Measurements from ENCODE around the gene PIP4K2A. TPM values are rescaled to one million over a fixed set of nuclear protein-coding genes. Genes with fewer than 3 reads are reported as not detected.

PIP4K2A gene
- total RNA-seq, 1 donor from 2014 or later = 28.6 TPM

DNA sequence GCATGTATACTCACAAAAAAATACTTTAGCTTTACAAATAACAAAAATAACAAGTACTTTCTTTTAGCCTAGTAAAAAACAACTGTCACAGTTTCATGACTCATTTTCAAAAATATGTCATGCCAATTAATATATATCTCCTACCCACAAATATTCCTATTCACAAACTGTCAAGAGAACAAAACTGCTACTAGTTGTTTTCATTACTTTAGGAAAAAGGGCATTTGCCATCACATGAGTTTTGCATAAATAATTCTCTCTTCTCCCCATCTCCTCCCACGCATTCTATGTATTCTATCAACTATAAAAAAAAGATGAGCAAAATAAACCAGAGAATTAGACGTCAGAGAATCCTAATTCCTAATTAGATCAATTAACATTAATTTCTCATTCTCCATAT lies 87.6 kb downstream of the PIP4K2A start:
- TF ChIP-seq, protein P1, sequence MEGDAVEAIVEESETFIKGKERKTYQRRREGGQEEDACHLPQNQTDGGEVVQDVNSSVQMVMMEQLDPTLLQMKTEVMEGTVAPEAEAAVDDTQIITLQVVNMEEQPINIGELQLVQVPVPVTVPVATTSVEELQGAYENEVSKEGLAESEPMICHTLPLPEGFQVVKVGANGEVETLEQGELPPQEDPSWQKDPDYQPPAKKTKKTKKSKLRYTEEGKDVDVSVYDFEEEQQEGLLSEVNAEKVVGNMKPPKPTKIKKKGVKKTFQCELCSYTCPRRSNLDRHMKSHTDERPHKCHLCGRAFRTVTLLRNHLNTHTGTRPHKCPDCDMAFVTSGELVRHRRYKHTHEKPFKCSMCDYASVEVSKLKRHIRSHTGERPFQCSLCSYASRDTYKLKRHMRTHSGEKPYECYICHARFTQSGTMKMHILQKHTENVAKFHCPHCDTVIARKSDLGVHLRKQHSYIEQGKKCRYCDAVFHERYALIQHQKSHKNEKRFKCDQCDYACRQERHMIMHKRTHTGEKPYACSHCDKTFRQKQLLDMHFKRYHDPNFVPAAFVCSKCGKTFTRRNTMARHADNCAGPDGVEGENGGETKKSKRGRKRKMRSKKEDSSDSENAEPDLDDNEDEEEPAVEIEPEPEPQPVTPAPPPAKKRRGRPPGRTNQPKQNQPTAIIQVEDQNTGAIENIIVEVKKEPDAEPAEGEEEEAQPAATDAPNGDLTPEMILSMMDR (conservative IDR thresholded peaks at IDR 0.05; ENCODE audit: low read depth, low read length) = no peak
- DNase-seq (ENCODE audit: low read depth) = no peak
- H3K4me3 ChIP-seq (ENCODE audit: low read depth, low read length) = no peak overlapping the region

DNA sequence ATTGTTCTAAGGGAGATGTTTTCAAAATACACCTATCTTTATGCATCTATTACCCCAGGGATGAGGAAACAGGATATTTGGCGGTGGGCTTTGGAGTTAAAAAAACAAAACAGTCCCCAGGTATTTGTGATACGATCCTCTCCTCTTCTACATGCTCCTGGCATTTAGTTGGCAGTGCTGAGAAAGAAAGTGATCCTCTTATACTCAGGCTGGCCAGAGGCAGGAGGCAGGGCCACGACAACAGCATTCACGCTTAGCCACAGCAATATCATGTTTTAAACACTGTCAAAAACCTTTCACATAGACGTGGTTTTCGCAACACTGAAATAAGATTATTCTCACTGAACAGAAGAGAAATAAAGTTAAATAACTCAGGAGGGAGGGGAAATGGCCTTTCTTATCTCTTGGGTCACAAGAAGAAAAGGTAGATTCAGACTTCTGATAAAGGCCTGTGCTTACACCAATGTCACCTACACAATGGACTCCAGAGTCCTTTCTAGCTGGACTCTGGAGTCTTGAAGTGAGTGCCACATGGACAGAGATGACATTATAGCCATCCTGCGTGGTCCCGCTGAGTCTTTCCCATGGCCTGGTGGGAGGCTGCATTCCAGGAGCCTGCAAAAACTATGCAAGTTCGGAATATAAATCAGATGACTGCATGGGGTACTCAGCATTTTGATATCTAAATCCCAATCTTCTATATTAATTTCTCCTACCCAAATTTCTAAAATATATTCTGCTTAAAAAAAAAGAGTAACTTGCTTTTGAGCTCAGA lies 88.7 kb downstream of the PIP4K2A start:
- DNase-seq (ENCODE audit: low read depth) = no peak
- H3K4me3 ChIP-seq (ENCODE audit: low read depth, low read length) = no peak overlapping the region
- TF ChIP-seq, protein P1 (conservative IDR thresholded peaks at IDR 0.05; ENCODE audit: low read depth, low read length) = no peak

DNA sequence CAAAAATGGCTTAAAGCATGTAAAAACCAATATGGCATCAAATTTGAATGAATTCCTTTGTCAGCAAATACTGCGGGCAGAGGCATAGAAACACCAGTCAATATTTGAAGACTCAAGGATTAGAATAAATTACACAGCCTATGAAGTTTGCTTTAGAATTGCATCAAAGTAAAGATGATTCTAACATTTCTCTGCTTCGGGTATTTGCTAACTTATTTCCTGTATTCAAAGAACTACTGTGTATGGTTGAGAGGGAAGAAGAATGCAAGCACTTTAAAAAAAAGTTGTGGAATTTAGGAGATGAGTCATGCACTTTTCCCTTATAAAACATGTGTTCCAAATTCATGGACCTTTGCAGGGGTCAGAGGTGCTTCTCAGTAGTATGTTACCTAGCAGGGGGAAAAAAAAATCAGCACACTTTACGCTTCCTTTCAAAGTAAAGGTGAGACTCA lies 90.1 kb downstream of the PIP4K2A start:
- DNase-seq (ENCODE audit: low read depth) = peak; percentile 86
- TF ChIP-seq, protein P1 (conservative IDR thresholded peaks at IDR 0.05; ENCODE audit: low read depth, low read length) = no peak

DNA sequence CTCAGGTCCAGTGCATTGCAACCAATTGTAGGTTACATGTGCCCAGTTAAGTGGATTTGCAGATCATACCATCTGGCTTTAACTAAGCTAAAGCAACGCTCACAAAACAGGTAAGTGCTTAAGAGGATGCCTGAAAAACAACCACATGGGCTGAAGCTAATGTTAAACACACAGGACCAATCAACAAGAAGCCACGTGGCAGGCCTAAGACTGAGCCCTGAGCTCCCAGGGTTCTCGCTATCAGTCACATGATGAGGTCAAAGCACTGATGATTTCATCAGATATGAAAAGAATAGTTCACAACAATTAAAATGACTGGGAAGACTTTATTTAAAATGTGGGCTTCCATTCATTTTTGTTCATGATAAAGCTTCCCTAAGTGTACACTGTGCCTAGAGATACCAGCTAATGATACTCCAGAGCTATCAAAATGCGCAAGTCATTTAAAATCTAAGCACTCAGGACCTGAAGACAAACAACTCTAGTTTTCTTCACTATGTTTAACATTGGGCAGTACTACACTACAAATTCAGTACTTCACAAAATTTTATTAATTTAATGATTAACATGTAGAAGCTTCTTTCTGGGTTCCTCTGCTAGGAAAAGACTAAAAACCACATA lies 90.6 kb downstream of the PIP4K2A start:
- no peak for DNase-seq (ENCODE audit: low read depth)
- no peak overlapping the region for H3K4me3 ChIP-seq (ENCODE audit: low read depth, low read length)
- TF ChIP-seq, protein P1 (conservative IDR thresholded peaks at IDR 0.05; ENCODE audit: low read depth, low read length) = no peak

More for the DNA sequence above, 90.1 kb downstream of the PIP4K2A start:
- no peak overlapping the region for H3K4me3 ChIP-seq (ENCODE audit: low read depth, low read length)

DNA sequence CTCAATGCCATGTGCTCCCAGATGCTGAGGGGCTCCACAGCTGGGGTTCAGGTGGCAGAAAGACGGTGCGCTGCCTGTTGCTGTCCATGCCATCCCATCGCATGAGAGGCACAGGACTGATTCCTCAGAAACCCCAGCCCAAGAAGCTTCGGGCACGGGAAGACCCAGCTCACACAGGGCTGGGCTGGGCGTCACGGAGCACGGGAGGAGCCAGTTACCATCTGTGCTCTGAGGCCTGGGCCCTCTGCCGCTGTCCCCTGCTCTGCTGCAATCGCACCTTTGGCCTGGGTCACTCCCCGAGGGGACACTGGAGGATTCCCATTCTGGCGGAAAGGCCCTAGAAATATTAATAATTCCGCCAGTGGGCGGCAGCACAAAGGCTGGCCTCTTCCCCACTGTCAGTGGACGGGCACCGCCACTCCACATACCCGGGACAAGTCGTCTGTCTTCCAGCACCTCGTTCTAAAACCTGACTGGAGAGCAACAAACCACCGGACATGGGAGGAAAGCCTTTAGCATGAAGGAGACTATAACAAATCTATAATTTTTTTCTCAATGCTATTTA lies 92.1 kb downstream of the PIP4K2A start:
- TF ChIP-seq, protein P1 (conservative IDR thresholded peaks at IDR 0.05; ENCODE audit: low read depth, low read length) = no peak
- DNase-seq (ENCODE audit: low read depth) = no peak
- H3K4me3 ChIP-seq (ENCODE audit: low read depth, low read length) = no peak overlapping the region

DNA sequence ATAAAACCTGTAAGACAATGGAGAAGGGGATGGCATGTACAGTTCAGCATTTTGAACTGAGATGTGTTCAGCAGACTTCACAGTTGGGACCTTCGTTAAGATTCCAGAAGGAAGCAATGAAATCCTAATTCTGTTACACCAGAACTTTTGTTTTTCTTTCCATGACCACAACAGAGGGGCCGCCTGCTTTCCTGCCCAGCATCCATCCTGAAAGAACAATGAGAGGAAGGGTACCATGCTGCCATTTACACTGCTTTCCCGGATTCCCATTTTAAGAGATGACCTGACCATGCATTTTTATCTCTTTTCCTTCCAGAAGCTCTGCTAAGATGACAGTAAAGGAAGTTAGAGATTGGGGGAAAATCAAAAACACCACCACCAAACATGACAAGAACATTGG lies 92.7 kb downstream of the PIP4K2A start:
- DNase-seq (ENCODE audit: low read depth) = no peak
- TF ChIP-seq, protein P1 (conservative IDR thresholded peaks at IDR 0.05; ENCODE audit: low read depth, low read length) = no peak
- H3K4me3 ChIP-seq (ENCODE audit: low read depth, low read length) = no peak overlapping the region

Data from epithelial cell of proximal tubule (primary cell).